Hepatocyte (in vitro differentiated cells): Measurements from ENCODE around the gene PACRG. TPM values are rescaled to one million over a fixed set of nuclear protein-coding genes. Genes with fewer than 3 reads are reported as not detected.

Source experiments
- DNase-seq: peaks from one replicate; pipeline ENCODE4 v3.0.0-alpha.2; 2016; ENCODE audit warnings: low spot score
- H2AFZ ChIP-seq: fragments of 200-600 bp; sonication (generic); 2 replicates; pipeline ENCODE4 v1.6.0; 2016; ENCODE audit warnings: antibody characterized with exemption, mild to moderate bottlenecking
- H3K27ac ChIP-seq: fragments of 200-600 bp; sonication (generic); 2 replicates; pipeline ENCODE4 v1.5.1; 2016; ENCODE audit warnings: mild to moderate bottlenecking
- H3K27me3 ChIP-seq: fragments of 200-600 bp; sonication (generic); 2 replicates; pipeline ENCODE4 v1.6.1; 2016
- H3K36me3 ChIP-seq: fragments of 200-600 bp; sonication (generic); replicated peaks from 2 replicates; pipeline ENCODE4 v1.5.1; 2016; ENCODE audit warnings: low read depth; ENCODE audit not compliant: insufficient read depth
- H3K4me1 ChIP-seq: fragments of 200-600 bp; sonication (generic); 2 replicates; pipeline ENCODE4 v1.5.1; 2016; ENCODE audit warnings: mild to moderate bottlenecking, moderate library complexity; ENCODE audit not compliant: insufficient read depth
- H3K4me2 ChIP-seq: fragments of 200-600 bp; sonication (generic); 2 replicates; pipeline ENCODE4 v1.6.0; 2016
- H3K4me3 ChIP-seq: fragments of 200-600 bp; sonication (generic); 2 replicates; pipeline ENCODE4 v1.5.1; 2016; ENCODE audit warnings: mild to moderate bottlenecking
- H3K79me2 ChIP-seq: fragments of 200-600 bp; sonication (generic); 2 replicates; pipeline ENCODE4 v1.6.0; 2017; ENCODE audit warnings: mild to moderate bottlenecking
- H3K9me2 ChIP-seq: fragments of 200-600 bp; sonication (generic); replicated peaks from 2 replicates; pipeline ENCODE4 v1.6.0; 2017; ENCODE audit warnings: mild to moderate bottlenecking; ENCODE audit not compliant: insufficient read depth
- H3K9me3 ChIP-seq: fragments of 200-600 bp; sonication (generic); 2 replicates; pipeline ENCODE4 v1.5.1; 2016; ENCODE audit warnings: low read depth, mild to moderate bottlenecking
- H4K20me1 ChIP-seq: fragments of 200-600 bp; sonication (generic); 2 replicates; pipeline ENCODE4 v1.6.0; 2016; ENCODE audit warnings: mild to moderate bottlenecking; ENCODE audit not compliant: insufficient read depth, poor library complexity, severe bottlenecking
- EZH2 ChIP-seq: fragments of 200-600 bp; sonication (generic); IDR thresholded peaks from 2 replicates; pipeline ENCODE4 v1.6.1; 2016; ENCODE audit warnings: antibody characterized with exemption, mild to moderate bottlenecking, borderline replicate concordance
- EZH2phosphoT487 ChIP-seq: fragments of 200-600 bp; sonication (generic); IDR thresholded peaks from one replicate; pipeline ENCODE4 v1.6.1; 2018; ENCODE audit warnings: antibody characterized with exemption, mild to moderate bottlenecking, low read depth, moderate library complexity; ENCODE audit not compliant: unreplicated experiment, severe bottlenecking
- WGBS: methylation state at CpG from one replicate; pipeline ENCODE4 v1.1.6; 2016; ENCODE audit warnings: low lambda C conversion rate; ENCODE audit errors: missing lambda C conversion rate; 5-methylcytosine and 5-hydroxymethylcytosine counted together
- polyA plus RNA-seq: library from polyadenylated mRNA; unstranded; fragments of >200 nt; fragmentation: Nextera tagmentation; extraction: Ambion mirVana; gene quantifications from 2 replicates; pipeline ENCODE4 v1.2.1, GENCODE V29; 2016
- total RNA-seq: library from RNA; depleted of rRNA; stranded (reverse); fragments of >200 nt; gene quantifications from 2 replicates; pipeline ENCODE4 v1.2.3, GENCODE V29; 2014
- TF ChIP-seq, protein P1 (sequence below): fragments of 200-600 bp; sonication (generic); IDR thresholded peaks from 2 replicates; pipeline ENCODE4 v1.5.1; 2016; ENCODE audit warnings: antibody characterized with exemption, mild to moderate bottlenecking; ENCODE audit not compliant: poor library complexity

Gene PACRG
- total and polyA plus RNA-seq, 2 experiments from 2014 or later, result 0.91 to 2.6 TPM

DNA sequence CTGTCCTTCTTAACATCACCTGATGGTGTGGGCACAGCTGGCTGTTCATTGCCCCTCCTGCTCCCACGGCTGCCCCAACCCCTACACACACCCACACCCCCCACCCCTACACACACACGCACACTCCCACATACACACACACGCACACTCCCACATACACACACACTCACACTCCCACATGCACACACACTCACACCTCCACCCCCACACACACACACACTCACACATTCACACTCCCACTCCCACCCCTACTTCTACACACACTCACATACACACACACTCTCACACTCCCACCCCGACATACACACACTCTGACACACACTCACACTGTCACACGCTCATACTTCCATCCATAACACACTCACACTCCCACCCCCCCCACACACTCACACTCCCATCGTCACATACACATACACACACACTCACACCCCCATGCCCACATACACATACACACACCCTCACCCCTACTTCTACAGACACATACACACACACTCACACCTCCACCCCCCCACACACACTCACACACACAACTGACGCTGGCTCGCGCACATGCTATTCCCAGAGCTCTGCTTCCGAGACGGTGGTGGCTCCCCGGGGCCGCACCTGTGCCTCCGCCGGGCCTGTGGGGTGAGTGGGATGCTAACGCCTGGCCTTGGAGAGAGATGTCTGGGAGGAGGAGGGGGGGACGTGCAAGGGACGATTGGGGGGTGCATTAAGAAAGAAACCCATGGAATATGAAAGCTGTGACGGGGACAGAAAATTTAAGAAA is 512.0 kb downstream of the PACRG start:
- WGBS, result 95% methylated on average over 14 of the region's 19 CpGs
- Histone ChIP-seq H3K9me2 (no peaks in the 10 kb centered on the region), H3K4me2 (no peak overlapping the region), H3K27me3 (no peaks in the 10 kb centered on the region), H2AFZ (no peak overlapping the region), H3K4me3 (no peak overlapping the region), H3K9me3 (no peaks in the 10 kb centered on the region), H4K20me1 (no peaks in the 10 kb centered on the region), H3K27ac (no peak overlapping the region), H3K4me1 (no peaks in the 10 kb centered on the region), H3K79me2 (no peaks in the 10 kb centered on the region), H3K36me3 (no peaks in the 10 kb centered on the region)
- DNase-seq, result no peak
- TF ChIP-seq EZH2phosphoT487 (no peak), EZH2 (no peak)
- TF ChIP-seq, protein P1, sequence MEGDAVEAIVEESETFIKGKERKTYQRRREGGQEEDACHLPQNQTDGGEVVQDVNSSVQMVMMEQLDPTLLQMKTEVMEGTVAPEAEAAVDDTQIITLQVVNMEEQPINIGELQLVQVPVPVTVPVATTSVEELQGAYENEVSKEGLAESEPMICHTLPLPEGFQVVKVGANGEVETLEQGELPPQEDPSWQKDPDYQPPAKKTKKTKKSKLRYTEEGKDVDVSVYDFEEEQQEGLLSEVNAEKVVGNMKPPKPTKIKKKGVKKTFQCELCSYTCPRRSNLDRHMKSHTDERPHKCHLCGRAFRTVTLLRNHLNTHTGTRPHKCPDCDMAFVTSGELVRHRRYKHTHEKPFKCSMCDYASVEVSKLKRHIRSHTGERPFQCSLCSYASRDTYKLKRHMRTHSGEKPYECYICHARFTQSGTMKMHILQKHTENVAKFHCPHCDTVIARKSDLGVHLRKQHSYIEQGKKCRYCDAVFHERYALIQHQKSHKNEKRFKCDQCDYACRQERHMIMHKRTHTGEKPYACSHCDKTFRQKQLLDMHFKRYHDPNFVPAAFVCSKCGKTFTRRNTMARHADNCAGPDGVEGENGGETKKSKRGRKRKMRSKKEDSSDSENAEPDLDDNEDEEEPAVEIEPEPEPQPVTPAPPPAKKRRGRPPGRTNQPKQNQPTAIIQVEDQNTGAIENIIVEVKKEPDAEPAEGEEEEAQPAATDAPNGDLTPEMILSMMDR, result no peak

- H3K79me2 ChIP-seq, result no peaks in the 10 kb centered on the region
- H3K4me1 ChIP-seq, result no peaks in the 10 kb centered on the region
- WGBS, result 93% methylated on average over 17 of the region's 17 CpGs
- H3K9me3 ChIP-seq, result no peaks in the 10 kb centered on the region
- no peaks in the 10 kb centered on the region for H3K36me3 ChIP-seq
- H3K4me3 ChIP-seq, result no peak overlapping the region
- DNase-seq, result no peak
- no peaks in the 10 kb centered on the region for H3K27me3 ChIP-seq
- TF ChIP-seq EZH2 (no peak), EZH2phosphoT487 (no peak)
- TF ChIP-seq, protein P1, result no peak
- H3K27ac ChIP-seq, result no peak overlapping the region
- no peaks in the 10 kb centered on the region for H4K20me1 ChIP-seq
- no peak overlapping the region for H3K4me2 ChIP-seq
- no peaks in the 10 kb centered on the region for H3K9me2 ChIP-seq
- no peak overlapping the region for H2AFZ ChIP-seq
Measured at GRCh38 chr6:163240556-163240955, 512.8 kb downstream of the PACRG start.

DNA sequence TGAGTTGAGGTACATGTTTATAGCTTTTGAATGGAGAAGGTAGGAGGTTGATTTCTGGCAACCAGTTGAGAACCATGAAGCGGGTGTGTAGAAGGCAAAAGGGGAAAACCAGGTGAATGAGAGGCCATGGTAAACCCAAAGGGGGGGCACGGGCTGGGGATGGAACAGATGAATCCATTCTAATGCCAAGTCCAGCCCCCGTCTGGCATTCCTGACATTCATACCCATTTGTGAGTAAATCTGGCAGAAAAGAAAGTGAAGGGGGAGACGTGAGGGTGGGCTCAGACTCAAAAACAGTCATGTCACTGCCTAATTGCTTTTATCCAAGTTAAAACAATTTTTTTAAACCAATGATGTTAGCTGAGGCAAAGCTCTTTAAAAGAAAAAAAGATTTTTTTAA is 513.9 kb downstream of the PACRG start:
- no peaks in the 10 kb centered on the region for H3K36me3 ChIP-seq
- no peak overlapping the region for H3K4me3 ChIP-seq
- 84% methylated on average over 4 of the region's 4 CpGs for WGBS
- DNase-seq, result no peak
- no peaks in the 10 kb centered on the region for H4K20me1 ChIP-seq
- no peaks in the 10 kb centered on the region for H3K27me3 ChIP-seq
- no peak overlapping the region for H3K27ac ChIP-seq
- H3K79me2 ChIP-seq, result no peaks in the 10 kb centered on the region
- TF ChIP-seq EZH2, result no peak
- no peak for TF ChIP-seq EZH2phosphoT487
- TF ChIP-seq, protein P1, result no peak
- no peaks in the 10 kb centered on the region for H3K9me2 ChIP-seq
- no peak overlapping the region for H2AFZ ChIP-seq
- no peaks in the 10 kb centered on the region for H3K9me3 ChIP-seq
- H3K4me2 ChIP-seq, result no peak overlapping the region
- no peaks in the 10 kb centered on the region for H3K4me1 ChIP-seq
